NK-92 treated with Interleukin-12 subunit alpha and Interleukin-12 subunit beta, amount 100 ng/mL, for 24 hours (cell line): Measurements from ENCODE around the gene PARD3.
"Not testable (repeated sequence)": the region's sequence is repeated elsewhere in the genome, so short reads cannot be mapped to it uniquely, and the experiment has no call there.

Experiments
- DNase-seq: peaks from one replicate; lab custom pipeline; 2025; lab: John Stamatoyannopoulos, UW

PARD3 gene

GRCh38 chr10:34423673-34424625 is 391.1 kb downstream of the PARD3 start:
- DNase-seq: no peak

GRCh38 chr10:34420795-34421194 is 394.3 kb downstream of the PARD3 start:
- no peak for DNase-seq

- no peak for DNase-seq
These were observed 394.8 kb downstream of the PARD3 start for GRCh38 chr10:34420273-34420672.

DNA sequence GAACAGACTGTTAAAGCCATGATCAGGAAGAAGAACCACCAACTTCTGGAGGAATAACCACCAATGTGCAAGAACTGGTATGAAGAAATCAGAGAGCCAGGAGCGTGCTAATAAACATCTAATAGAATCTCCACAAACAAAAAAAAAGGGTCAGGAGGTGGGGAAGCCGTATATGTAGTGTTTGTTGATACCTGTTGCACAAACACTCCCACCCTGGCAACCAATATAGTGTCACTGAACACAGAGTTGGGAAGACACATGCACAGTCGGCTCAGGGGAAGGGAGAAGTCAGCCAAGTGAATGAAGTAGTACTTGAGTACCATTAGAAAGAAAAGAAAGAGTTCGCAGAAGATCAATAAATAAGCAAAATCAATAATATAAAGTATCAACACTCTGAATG is 400.1 kb downstream of the PARD3 start:
- DNase-seq: no peak

- no peak for DNase-seq
These were observed 401.1 kb downstream of the PARD3 start for GRCh38 chr10:34413756-34414587.

DNA sequence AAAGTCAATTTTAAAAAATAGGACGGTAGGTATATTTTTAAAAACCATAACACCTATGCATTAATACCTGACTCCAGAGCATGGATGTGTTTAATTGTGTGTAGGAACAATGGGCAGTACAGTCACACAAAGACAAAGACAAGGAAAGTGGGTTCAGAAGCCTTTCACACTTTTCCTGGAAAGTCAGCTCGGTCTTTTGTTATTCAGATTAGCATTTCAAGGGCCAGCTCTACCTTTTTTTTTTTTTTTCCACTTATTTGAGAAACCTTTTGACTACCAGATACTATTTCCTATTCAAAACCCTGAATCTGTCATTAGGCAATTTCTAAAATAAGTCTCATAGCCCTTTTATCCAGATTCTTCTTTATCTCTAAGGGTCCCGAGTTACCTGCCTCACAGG is 401.9 kb downstream of the PARD3 start:
- no peak for DNase-seq

GRCh38 chr10:34408956-34409355 is 406.1 kb downstream of the PARD3 start:
- no peak for DNase-seq

- no peak for DNase-seq
These were observed 406.7 kb downstream of the PARD3 start for GRCh38 chr10:34408381-34408780.

DNA sequence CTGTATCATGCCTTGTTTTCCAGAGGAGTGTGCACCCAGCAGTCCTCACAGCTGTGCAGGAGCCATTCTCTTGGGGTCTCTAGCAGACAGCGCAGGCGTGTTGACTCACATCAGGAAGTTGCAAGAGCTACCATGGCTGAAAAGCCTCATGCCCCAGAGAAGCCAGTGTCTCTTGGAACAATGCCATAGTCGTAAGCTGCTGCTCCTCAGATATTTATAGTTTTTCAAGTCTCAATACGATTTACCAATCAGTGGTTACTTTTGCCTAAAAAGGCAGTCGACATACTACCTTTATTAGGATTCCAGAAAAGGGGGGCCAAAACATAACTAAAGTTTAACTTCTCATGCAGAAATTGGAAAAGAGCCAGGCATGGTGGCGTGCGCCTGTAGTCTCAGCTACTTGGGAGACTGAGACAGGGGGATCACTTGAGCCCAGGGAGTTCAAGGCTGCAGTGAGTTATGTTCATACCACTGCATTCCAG is 407.7 kb downstream of the PARD3 start:
- no peak for DNase-seq

DNA sequence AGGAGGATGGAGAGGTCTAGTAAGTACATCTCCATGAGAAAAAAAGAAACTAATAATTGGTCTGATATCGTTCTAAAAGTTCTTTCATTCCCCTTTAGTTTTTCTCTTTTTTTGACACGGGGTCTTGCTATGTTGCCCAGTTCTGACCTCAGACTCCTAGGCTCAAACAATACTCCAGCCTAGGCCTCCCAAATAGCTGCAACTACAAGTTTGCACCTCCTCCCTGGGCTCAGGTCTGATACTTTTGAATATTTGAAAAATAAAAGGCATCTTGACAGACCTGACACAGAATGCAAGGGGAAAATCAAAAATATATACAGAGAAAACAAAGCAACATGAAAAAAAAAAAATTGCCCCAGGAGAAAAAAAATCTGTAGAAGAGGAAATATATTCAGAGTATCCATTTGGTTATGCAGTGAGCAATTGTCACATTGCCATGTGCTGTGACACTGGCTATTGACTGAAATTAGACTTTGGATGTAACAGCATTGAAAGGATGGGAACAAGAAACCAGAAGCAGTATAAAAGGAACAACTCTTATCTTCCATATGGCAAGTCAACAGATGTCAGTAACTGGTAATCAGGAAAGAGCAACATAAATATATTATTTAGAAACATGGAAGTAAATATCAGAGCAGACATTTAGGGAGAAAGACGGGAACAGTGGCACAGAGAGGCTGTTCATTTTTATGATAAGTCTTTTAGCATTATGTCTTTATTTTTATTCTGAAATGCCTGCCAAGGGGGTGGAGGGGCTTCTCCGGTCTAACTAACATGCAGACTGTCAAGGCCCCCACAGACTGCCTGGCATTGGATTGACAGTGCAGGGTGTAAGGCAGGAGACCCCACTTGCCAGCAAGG is 408.4 kb downstream of the PARD3 start:
- DNase-seq: no peak

DNA sequence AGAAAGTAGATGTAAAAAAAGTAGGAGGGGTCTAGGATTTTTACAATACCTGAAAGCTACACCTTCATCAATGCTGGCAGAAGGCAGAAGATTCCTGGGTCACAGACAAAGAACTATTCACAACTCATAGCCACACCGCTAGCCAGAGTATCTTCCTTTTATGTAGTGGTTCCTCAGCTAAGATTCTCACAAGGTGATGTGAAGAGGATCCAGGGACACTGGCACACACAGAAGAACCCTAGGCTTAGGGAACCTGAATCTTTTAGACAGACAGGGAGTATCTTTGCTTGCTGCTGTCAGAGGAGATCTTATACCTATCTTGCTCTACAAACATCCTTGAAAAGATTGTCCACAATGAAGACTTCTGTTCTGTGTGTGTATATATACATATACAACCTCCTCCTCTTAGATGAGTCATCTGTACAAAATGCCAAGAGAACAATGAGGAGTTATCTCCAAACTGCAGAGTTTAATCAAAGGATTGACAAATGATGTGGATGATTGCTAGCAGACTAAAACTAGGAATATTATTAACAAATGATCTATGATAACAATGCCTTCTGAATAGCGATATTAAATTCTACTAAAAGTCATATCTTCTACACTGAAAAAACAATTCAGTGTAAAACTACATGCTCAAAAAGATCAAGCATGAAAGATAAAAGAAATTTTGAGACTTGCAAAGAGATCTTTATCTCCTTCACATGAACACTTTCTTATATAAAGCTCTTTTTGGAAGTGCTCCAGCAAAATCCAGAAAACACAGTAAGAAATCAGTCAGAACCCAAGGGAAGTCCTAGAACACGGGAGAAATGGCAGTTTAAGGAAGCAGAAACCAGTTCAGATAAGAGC is 409.3 kb downstream of the PARD3 start:
- no peak for DNase-seq

- DNase-seq: no peak
These were observed 411.6 kb downstream of the PARD3 start for GRCh38 chr10:34403512-34403911.

DNA sequence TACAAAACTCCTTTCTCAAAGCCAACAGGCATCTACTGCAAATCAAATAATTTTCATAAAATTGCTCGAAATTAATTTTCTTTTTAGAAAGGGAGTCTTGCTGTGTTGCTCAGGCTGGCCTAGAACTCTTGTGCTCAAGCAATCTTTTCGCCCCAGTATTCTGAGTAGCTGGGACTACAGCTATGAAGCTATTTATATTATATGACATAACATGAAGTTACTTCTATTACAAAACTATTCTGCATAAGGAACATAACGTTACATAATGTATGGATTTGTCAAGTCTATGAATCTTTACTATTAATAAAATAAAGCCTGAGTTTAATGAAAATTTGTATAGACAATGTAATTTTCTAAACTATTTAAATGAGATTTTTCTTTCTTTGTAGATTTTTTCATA is 415.0 kb downstream of the PARD3 start:
- no peak for DNase-seq

- no peak for DNase-seq
These were observed 416.1 kb downstream of the PARD3 start for GRCh38 chr10:34399013-34399412.

DNA sequence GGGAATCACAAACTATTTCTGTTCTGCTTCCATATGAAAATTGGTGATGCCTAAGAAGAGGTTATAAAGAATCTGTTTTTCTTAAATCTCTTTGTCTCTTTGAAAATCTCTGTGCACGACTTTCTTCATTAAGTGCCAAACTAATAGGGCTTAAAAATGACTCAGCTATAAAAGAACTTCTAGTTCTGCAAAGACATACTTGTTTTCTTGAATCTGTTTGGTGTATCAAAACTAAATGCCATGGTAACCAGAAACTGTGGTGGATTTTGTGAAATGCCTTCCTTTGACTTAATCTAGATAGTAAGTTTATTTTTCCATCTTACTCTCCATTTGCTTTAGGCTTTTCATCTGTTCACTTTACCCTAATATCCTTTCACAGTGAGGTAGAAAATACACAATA is 417.8 kb downstream of the PARD3 start:
- DNase-seq: no peak

DNA sequence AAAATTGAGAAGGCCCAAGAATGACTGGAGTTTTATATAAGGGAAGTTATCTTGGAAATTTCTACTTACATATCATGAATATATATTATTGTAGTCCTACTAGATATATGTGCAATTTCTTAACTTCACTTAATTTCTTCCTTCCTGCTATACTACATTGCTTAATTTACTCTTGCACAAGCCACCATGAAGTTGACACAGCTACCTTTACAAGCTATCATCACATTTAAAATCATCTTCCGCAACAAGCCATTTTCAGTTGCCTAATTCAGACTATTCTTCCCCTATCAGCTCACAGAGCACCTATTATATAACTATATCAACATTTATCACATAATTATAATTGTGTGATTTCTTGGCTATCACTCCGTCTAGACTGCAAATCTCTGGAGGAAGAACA is 418.4 kb downstream of the PARD3 start:
- DNase-seq: no peak

GRCh38 chr10:34392641-34393170 is 422.4 kb downstream of the PARD3 start:
- DNase-seq: no peak

DNA sequence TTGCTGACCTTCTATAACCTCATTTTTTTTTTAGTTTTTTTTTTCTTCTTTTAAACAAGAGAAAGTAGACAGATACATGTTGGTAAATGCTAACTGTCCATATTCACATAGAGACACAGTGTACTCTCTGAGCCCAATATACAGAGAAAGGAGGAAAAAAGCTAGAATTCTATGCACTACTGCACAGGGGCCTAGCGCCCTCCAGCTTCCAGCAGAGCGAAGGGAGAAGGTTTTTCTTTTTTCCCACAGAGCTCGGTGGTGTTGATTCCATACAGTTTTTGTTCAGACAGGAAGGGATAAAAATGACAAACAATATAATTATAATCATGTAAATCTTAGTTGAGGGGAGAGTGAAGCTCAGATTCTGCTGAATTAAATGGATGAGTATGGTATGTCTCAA is 423.9 kb downstream of the PARD3 start:
- not testable (repeated sequence) for DNase-seq

- no peak for DNase-seq
These were observed 425.3 kb downstream of the PARD3 start for GRCh38 chr10:34389801-34390200.

- no peak for DNase-seq
These were observed 428.2 kb downstream of the PARD3 start for GRCh38 chr10:34386921-34387320.

- no peak for DNase-seq
These were observed 430.7 kb downstream of the PARD3 start for GRCh38 chr10:34384372-34384771.
